Nephron (organoid): ENCODE results near the gene UBAC1.
A peak's percentile ranks its signal among the peaks of the same experiment; 100 is the strongest.

Source experiments
- H3K27ac Mint-ChIP-seq, 3 experiments: 2 replicates each; pipeline ENCODE4 v1.8.0; 2020; ENCODE audit warnings: mixed read lengths in 3 of 3, mild to moderate bottlenecking in 2 of 3, moderate library complexity in 1 of 3
- H3K27me3 Mint-ChIP-seq: 2 replicates; pipeline ENCODE4 v1.8.0; 2021; ENCODE audit warnings: low read depth, mild to moderate bottlenecking, moderate library complexity, mixed read lengths
- H3K36me3 Mint-ChIP-seq: 2 replicates; pipeline ENCODE4 v1.8.0; 2020; ENCODE audit warnings: low read depth, mixed read lengths
- H3K4me1 Mint-ChIP-seq: 2 replicates; pipeline ENCODE4 v1.8.0; 2020; ENCODE audit warnings: mixed read lengths
- H3K4me3 Mint-ChIP-seq, 3 experiments: 2 replicates each; pipeline ENCODE4 v1.8.0; 2020; ENCODE audit warnings: mild to moderate bottlenecking in 3 of 3, mixed read lengths in 3 of 3, moderate library complexity in 2 of 3
- H3K9me3 Mint-ChIP-seq: 2 replicates; pipeline ENCODE4 v1.8.0; 2020; ENCODE audit warnings: mixed read lengths
- TF ChIP-seq, protein P1 (sequence below), 3 experiments: fragments of 200-600 bp; sonication (generic); IDR thresholded peaks; one replicate each; pipeline ENCODE4 v1.5.0; 2021; ENCODE audit warnings: antibody characterized with exemption in 3 of 3; ENCODE audit not compliant: unreplicated experiment in 3 of 3

UBAC1 gene

DNA sequence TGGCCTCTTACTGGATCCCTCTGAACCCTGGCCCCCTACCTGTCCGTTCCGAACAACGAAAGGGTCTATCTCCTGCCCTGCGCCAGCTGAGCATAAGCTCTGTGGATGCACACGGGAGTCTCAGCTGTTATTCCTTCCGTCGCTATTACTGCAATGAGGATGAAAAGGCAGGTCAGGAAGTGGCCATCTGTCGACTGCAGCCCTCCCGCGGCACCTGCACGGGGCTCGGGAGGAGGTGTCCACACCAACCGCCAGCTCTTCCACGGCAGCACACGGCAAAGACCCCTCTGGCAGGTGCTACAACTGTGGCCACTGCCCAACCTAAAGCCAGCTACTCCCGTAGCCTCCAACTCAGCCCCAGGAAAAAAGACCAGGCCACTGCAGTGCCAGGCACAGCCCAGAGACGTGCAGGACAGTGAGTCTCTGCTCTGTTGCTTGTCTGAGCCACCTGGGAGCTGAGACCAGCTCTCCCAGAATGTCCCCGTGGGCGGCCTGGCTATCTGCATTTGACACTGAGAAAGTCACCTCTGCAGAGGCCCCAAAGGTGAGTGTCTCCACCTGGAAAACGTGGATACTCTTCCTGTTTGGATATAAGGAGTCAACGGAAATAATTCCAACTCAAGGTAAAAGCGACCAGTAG lies 72.9 kb downstream of the UBAC1 start:
- TF ChIP-seq, protein P1, sequence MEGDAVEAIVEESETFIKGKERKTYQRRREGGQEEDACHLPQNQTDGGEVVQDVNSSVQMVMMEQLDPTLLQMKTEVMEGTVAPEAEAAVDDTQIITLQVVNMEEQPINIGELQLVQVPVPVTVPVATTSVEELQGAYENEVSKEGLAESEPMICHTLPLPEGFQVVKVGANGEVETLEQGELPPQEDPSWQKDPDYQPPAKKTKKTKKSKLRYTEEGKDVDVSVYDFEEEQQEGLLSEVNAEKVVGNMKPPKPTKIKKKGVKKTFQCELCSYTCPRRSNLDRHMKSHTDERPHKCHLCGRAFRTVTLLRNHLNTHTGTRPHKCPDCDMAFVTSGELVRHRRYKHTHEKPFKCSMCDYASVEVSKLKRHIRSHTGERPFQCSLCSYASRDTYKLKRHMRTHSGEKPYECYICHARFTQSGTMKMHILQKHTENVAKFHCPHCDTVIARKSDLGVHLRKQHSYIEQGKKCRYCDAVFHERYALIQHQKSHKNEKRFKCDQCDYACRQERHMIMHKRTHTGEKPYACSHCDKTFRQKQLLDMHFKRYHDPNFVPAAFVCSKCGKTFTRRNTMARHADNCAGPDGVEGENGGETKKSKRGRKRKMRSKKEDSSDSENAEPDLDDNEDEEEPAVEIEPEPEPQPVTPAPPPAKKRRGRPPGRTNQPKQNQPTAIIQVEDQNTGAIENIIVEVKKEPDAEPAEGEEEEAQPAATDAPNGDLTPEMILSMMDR (IDR thresholded peaks at IDR 0.05; ENCODE audit: unreplicated experiment in 3 of 3), result no peak
- Mint-ChIP-seq H3K27ac (no peak overlapping the region), H3K27me3 (peaks cover 3% of the 10 kb centered on the region), H3K9me3 (peaks cover 4% of the 10 kb centered on the region), H3K4me3 (no peak overlapping the region), H3K36me3 (peaks cover 5% of the 10 kb centered on the region), H3K4me1 (peaks cover 73% of the 10 kb centered on the region)

DNA sequence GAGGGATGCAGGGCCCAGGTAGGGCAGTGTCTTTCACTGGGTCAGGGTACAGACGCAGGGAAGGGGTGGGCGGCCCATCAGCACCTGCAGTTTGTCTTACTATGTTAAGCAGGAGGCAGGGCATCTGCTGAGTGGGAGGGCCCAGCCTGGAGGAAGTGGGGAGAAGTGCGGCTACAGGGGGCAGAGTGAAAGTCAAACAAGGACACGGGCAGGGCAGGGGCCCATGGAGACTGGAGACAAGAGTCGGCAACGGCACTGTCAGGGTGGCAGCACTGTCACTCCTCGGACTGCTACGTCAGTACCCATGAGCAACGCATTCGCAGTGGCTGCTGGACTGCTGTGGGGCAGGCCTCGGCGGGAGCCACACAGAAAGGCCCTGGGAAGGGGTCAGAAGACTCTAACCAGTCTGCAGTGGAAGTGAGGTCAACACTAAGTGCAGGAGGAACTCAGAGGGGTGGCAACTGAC lies 73.6 kb downstream of the UBAC1 start:
- H3K4me3 Mint-ChIP-seq, result no peak overlapping the region
- peaks cover 3% of the 10 kb centered on the region for H3K27me3 Mint-ChIP-seq
- no peaks in the 10 kb centered on the region for H3K36me3 Mint-ChIP-seq
- TF ChIP-seq, protein P1 (IDR thresholded peaks at IDR 0.05; ENCODE audit: unreplicated experiment in 3 of 3), result no peak
- H3K27ac Mint-ChIP-seq, result peak overlapping the region in 2 of 3 experiments; percentile 32 to 36
- H3K4me1 Mint-ChIP-seq, result peaks cover 76% of the 10 kb centered on the region
- no peaks in the 10 kb centered on the region for H3K9me3 Mint-ChIP-seq

DNA sequence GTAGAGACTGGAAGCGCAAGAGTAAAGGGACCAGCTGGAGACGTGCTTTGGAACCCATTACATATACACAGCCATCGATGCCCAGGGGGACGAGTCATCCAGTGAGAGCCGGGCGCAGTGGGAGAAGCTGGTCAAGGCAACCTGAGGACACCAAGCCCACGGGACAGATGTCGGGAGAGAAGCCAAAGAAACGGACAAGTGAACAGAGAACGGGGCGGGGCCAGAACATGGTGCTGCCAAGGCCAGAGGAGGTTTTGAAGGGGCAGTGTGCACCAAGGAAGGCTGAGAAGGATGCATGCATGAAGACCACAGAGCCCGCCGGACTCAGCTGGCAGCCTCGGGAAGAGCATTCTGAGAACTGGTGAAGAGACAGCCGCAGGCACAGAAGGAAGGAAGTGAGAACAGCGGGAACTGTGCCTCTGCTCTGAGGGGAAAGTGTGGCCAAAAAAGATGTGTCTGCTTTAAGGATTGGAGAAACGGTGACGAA lies 74.1 kb downstream of the UBAC1 start:
- H3K4me1 Mint-ChIP-seq, result peaks cover 74% of the 10 kb centered on the region
- H3K36me3 Mint-ChIP-seq, result peaks cover 2% of the 10 kb centered on the region
- H3K9me3 Mint-ChIP-seq, result no peaks in the 10 kb centered on the region
- peaks cover 3% of the 10 kb centered on the region for H3K27me3 Mint-ChIP-seq
- TF ChIP-seq, protein P1 (IDR thresholded peaks at IDR 0.05; ENCODE audit: unreplicated experiment in 3 of 3), result no peak
- H3K4me3 Mint-ChIP-seq, result no peak overlapping the region
- peak overlapping the region in 2 of 3 experiments; percentile 32 to 36 for H3K27ac Mint-ChIP-seq

DNA sequence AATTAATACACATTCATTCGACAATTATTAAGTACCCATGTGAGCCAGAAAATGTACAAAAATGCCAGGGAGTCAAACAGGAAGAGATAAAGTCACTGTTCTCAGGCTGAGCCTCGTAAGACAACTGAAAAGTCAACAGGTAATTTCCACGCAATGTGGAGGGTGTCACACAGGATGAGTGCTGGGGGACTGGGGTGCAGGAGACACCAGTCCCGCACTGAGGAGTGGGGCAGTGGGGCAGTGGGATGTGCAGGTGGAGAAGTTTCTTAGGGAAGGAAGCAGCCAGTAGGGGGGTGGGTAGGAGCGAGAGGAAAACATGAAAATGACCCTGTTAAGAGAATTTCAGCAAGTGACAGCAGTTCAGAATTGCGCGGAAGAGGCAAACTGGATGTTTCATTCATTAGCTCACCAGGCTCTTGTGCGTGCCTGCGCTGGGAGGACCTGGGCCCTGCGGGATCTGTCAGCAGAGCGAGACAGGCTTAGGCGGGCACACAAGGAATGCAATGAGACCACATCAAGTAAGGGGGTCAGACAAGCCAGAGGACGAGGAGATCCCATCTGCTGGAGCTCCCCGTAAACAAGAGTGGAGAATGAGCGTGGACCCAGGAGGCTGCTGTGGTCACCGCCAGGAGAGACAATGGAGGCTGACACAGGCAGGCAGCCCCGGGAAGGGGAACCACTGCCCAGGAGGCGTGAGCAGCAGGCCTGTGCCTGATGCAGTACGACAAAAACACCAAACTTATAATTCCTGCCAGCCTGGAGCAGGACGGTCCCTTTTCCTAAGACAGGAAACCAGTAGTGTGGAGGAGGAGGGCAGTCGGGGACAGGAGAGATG lies 74.8 kb downstream of the UBAC1 start:
- H3K9me3 Mint-ChIP-seq, result no peaks in the 10 kb centered on the region
- H3K36me3 Mint-ChIP-seq, result peaks cover 9% of the 10 kb centered on the region
- no peak overlapping the region for H3K4me3 Mint-ChIP-seq
- TF ChIP-seq, protein P1 (IDR thresholded peaks at IDR 0.05; ENCODE audit: unreplicated experiment in 3 of 3), result no peak
- H3K27me3 Mint-ChIP-seq, result peaks cover 3% of the 10 kb centered on the region
- peak overlapping the region in 1 of 3 experiments; percentile 36 for H3K27ac Mint-ChIP-seq
- H3K4me1 Mint-ChIP-seq, result peaks cover 67% of the 10 kb centered on the region

DNA sequence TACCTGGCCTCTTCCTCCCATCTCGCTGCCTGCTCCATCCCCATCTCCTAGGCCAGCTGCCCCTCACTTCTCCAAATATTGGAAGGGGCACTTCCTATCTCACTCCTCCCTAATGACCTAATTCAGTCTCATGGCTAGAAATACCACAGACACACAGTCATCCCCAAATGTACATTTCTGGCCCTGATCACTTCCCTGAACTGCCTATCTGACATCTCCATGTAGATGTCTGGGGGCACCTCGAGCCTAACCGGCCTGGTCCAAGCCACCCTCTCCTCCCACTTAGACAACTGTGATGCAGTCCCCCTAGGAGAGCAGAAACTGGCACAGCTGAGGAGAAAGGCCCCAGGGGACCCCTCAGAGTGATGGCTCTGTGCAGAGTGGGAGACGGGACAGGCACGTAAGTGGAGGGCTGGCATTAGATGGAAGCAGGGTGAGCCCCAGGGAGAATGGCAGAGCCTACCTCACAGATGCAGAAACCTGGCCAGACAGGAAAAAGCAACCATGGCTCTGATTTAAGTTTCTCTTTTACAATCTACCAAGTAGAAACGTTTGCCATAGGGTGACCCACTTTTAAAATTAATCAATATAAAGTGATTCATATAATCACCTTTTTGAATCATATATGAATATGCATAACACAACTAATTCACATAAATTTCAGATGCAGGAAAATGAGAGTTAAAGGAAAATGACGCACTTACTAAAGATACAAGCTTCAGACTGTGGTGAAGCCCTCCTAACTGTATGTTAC lies 75.9 kb downstream of the UBAC1 start:
- peaks cover 56% of the 10 kb centered on the region for H3K4me1 Mint-ChIP-seq
- H3K36me3 Mint-ChIP-seq, result peaks cover 10% of the 10 kb centered on the region
- TF ChIP-seq, protein P1 (IDR thresholded peaks at IDR 0.05; ENCODE audit: unreplicated experiment in 3 of 3), result no peak
- no peak overlapping the region for H3K4me3 Mint-ChIP-seq
- H3K9me3 Mint-ChIP-seq, result no peaks in the 10 kb centered on the region
- peak overlapping the region in 1 of 3 experiments; percentile 8 for H3K27ac Mint-ChIP-seq
- peaks cover under 1% of the 10 kb centered on the region for H3K27me3 Mint-ChIP-seq
